Hematopoietic multipotent progenitor cell treated with erythropoietin and hydrocortisone succinate and interleukin-3 and kit ligand, for 8 days (in vitro differentiated cells): ENCODE results near the gene ITGAL.
"Not testable (repeated sequence)": the region's sequence is repeated elsewhere in the genome, so short reads cannot be mapped to it uniquely, and the experiment has no call there.

Source experiments
- DNase-seq: peaks from one replicate; pipeline ENCODE4 v3.0.0-alpha.2; 2015

ITGAL gene

DNA sequence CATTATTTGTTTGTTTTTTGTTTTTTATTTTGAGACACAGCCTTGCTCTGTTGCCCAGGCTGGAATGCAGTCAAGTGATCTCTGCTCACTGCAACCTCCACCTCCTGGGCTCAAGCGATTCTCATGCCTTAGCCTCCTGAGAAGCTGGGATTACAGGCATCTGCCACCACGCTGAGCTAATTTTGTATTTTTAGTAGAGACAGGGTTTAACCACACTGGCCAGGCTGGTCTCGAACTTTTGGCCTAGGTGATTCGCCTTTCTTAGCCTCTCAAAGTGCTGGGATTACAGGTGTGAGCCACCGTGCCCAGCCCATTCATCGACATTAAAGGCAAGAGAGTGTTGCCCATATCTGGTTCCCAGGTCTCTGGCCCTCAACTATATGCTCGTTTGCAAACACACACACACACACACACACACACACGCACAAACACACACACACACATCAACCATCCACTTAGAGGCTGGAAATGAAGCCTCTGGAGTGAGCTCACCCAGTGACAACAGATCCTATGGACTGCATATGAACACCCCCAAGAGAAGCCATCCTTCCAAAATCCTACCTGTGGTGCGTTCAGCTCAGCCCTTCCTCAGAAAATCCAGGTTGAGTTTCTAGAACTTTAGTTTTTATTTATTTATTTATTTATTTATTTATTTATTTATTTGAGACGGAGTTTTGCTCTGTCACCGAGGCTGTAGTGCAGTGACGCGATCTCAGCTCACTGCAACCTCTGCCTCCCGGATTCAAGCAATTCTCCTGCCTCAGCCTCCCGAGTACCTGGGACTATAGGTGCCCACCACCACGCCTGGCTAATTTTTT lies 14.6 kb upstream of the ITGAL start:
- no peak for DNase-seq

DNA sequence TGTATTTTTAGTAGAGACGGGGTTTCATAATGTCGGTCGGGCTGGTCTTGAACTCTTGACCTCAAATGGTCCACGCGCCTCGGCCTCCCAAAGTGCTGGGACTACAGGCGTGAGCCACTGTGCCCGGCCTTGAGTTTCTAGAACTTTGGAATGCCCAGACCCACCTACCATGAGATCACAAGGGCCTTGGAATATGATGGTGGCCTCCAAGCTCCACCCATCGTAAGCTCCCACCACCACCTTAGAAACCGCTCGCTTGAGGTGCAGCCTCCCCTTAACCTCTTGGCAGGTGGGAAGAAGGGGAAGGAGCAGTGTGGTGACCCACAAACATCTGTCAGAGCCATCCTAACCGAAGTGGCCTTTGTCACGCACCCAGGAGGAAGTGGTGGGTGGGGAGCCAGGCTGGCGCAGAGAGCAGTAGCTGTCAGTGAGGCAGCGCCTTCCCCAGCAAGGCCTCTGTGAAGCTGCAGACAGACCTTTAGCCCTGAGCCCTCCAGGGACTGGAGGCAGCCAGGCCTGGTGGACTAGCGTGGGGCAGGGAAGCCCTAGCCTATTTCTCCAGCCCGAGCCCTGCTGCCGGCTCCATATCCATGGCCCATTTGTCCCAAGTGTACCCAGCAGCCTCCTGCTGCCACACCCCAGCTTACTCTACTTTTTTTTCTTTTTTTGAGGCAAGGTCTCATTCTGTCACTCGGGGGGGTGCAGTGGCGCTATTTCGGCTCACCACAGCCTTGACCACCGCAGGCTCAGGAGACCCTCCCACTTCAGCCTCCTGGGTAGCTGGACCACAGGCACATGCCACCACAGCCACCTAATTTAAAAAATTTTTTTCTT lies 13.8 kb upstream of the ITGAL start:
- peak; percentile 79 for DNase-seq

DNA sequence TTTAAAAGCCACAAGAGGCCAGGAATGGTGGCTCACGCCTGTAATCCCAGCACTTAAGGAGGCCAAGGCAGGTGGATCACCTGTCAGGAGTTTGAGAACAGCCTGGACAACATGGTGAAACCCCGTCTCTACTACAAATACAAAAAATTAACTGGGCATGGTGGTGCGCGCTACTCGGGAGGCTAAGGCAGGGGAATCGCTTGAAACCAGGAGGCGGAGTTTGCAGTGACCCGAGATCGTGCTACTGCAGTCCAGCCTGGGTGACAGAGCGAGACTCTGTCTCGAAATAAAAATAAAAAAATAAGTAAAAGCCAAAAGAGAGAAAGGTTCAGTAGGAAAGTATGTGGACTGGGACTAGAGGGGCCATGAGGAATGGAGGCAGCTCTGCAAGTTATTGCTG lies 13.1 kb upstream of the ITGAL start:
- no peak for DNase-seq

DNA sequence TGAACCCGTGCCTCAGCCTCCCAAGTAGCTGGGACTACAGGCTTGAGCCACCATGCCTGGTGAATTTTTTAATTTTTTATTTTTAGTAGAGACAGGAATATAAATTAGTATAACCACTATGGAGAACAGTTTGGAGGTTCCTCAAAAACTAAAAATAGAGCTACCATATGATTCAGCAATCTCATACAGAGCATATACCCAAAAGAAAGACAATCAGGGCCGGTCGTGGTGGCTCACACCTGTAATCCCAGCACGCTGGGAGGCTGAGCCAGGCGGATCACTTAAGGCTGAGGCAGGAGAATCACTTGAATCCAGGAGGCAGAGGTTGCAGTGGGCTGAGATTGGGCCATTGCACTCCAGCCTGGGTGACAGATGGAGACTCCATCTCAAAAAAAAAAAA lies 11.1 kb upstream of the ITGAL start:
- DNase-seq, result not testable (repeated sequence)

DNA sequence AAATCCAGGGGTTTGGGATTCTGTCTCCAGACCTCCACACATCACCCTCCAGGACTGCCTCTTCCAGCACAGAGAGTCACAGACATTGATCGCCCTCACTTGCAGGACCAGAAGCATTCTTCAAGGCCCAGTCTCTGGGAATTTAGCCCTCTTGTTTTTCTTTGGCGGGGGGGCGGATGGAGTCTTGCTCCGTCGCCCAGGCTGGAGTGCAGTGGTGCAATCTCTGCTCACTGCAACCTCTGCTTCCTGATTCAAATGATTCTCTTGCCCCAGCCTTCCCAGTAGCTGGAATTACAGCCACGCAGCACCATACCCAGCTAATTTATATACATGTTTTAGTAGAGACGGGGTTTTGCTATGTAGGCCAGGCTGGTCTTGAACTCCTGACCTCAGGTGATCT lies 8.5 kb upstream of the ITGAL start:
- DNase-seq, result no peak

DNA sequence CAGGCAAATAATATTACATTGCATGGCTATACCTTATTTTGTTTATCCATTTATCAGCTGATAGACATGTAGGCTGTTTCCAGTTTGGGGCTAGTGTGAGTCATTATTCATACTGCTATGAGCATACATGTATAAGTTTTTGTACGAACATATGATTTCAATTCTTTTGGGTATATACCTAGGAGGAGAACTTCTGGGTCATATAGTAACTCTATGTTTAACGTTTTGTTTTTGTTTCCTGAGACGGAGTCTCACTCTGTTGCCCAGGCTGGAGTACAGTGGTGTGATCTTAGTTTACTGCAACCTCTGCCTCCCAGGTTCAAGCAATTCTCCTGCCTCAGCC lies 2.4 kb upstream of the ITGAL start:
- DNase-seq, result no peak

DNA sequence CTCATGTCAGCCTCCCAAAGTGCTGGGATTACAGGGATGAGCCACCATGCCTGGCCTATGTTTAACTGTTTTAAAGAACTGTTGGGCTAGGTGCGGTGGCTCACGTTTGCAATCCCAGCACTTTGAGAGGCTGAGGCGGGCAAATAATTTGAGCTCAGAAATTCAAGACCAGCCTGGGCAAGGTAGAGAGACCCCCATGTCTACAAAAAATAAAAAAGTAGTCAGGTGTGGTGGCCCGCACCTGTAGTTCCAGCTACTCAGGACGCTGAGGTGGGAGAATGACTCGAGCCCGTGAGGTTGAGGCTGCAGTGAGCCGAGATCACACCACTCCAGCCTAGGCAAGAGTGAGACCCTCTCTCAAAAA lies 1.9 kb upstream of the ITGAL start:
- no peak for DNase-seq

DNA sequence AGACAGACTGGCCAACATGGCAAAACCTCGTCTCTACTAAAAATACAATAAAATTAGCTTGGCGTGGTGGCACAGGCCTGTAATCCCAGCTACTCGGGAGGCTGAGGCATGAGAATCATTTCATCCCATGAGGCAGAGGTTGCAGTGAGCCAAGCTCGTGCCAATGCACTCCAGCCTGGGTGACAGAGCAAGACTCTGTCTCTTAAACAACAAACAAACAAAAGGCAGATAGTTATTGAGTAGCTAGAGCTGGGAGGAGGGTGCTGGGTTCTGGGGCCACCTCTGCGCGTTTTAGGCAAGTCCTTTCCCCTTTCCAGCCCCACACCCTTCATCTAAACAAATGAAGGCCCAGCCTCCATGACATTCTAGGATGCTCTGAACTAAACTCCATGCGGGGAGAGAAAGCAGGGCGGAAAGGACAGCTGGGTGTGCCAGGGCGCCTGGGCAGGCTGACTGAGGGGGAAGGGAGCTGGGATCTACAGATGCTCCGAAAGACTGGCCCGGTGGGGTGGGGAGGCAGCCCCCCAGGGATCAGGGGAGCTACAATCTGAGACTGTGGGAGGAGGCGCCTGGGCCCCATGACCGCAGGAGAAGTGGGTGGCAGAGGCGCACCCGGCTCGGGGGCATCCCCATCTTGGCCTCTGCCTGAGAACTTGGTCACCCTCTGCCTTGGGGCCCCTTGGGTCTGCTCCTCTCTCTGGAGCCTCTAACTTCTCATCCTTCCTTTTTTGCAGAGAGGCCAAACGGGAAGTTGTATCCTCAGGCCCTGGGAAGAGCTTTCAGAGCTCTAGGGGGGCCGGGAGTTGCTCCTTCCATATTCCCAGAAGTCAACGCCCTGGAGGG lies 910 bp downstream of the ITGAL start:
- DNase-seq, result no peak

DNA sequence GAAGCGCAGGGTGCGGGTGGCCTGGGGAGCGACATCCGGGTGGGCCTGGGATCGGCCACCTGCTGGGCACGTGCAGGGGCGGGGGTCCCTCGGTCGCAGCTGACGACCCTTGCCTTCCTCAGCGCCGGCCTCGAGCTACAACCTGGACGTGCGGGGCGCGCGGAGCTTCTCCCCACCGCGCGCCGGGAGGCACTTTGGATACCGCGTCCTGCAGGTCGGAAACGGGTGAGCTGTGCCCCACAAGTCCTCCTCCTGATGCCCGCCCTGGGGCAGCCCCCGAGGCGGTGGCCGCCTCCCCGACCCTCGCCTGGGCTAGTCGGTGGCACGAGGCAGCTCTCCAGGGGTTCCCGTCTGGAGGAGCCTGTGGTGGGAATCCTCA lies 1.5 kb downstream of the ITGAL start:
- DNase-seq, result no peak

DNA sequence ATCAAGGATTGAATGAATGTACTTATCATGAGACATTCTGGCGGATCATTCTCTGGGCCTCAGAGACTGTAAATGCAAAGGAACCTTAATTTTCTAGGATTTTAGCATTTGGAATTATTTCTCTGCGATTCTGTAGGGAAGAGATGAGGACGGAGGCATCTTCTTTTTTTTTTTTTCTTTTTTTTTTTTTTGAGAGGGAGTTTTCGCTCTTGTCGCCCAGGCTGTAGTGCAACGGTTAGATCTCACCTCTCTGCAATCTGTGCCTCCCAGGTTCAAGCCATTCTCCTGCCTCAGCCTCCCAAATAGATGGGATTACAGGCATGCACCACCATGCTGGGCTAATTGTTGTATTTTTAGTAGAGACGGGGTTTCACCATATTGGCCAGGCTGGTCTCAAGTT lies 2.1 kb downstream of the ITGAL start:
- DNase-seq, result no peak

DNA sequence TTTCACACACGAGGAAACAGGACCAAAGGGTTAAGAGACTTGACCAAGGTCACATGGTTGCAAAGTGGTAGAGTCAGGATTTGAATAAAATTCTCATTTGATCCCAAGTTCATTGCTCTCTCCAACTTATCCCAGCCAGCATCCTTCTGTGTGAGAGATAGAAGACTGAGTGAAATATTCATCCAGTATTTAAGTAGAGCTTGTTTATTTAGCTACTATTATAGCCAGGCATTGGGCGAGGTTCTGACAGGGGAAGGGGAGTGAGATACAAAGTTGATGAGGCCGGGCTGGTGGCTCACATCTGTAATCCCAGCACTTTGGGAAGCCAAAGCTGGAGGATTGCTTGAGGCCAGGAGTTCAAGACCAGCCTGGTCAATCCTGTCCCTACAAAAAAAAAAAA lies 4.4 kb downstream of the ITGAL start:
- no peak for DNase-seq

DNA sequence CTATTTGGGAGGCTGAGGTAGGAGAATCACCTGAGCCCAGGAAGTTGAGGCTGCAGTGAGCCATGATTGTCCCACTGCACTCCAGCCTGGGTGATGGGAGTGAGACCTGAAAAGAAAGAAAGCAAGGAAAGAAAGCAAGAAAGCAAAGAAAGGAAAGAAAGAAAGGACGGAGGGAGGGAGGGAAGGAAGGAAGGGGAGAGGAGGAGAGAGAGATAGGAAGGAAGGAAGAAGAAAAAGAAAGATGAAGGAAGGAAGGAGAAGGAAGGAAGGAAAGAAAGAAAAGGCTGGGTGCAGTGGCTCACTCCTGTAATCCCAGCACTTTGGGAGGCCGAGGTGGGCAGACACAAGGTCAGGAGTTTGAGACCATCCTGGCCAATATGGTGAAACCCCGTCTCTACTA lies 5.2 kb downstream of the ITGAL start:
- not testable (repeated sequence) for DNase-seq

DNA sequence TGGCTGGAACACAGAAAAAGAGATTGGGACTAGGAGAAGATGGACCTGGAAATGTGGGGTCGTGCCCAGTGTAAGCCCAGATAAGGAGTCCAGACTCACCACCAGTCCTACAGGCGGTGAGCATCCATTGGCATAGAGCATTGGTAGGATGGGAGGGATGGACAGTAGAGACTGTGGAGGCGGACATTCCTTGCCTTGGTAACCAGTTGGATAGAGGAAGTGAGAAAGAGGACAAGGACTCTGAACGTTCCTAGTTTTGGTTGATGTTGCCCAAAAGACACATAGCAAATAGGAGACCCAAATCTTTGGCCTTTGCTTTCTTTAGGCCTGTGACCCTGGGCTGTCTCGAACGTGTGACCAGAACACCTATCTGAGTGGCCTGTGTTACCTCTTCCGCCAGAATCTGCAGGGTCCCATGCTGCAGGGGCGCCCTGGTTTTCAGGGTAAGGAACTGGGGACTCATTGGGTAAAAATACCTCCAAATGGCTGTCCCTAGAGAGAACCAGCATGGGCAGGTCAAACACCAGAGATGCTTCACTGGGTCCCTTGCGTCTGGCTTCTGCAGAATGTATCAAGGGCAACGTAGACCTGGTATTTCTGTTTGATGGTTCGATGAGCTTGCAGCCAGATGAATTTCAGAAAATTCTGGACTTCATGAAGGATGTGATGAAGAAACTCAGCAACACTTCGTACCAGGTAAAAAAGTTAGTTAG lies 6.4 kb downstream of the ITGAL start:
- DNase-seq, result no peak

DNA sequence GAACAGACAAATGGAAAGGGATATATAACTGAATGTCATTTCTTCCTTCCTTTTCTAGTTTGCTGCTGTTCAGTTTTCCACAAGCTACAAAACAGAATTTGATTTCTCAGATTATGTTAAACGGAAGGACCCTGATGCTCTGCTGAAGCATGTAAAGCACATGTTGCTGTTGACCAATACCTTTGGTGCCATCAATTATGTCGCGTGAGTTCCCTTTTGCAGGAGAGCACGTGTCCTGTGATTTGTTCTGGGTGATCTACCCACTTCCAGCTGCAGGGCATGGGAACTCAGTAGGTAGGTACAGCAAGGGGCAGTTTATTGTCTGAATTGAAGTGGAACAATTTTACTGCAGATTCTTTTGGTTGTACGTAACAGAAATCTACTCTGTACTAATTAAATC lies 8.8 kb downstream of the ITGAL start:
- DNase-seq, result no peak

DNA sequence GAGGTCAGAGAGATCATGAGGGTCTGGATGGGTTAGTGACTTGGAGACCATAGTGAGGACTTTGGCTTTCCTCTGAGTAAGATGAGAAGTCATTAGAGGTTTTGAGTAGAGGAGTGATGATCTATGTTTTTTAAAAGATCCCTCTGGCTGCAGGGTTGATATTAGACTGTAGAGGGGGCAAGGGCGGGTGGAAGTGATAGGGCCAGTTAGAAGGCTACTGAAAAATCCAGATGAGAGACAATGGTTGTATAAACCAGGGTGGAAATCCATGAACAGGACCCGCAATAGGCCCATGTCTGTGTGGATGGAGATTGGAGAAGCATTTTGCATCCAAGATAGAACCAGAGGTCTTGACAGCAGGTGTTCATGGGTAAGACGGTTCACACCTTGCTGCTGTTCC lies 9.8 kb downstream of the ITGAL start:
- DNase-seq, result peak; percentile 71

DNA sequence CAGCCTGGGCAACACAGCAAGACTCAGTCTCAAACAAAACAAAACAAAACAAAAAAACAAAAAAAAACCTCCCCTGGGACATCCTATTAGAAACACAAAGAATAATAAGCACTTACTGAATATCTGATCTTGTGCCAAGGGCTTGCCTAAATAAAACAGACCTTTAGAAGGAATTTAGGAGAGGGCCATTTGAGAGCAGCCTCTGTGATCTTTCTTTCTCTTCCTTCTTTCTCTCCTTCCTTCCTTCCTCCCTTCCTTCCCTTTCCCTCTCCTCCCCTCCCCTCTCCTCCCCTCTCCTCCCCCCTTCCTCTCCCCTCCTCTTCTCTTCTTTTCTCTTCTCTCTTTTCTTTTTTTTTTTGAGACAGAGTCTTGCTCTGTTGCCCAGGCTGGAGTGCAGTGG lies 12.3 kb downstream of the ITGAL start:
- no peak for DNase-seq

DNA sequence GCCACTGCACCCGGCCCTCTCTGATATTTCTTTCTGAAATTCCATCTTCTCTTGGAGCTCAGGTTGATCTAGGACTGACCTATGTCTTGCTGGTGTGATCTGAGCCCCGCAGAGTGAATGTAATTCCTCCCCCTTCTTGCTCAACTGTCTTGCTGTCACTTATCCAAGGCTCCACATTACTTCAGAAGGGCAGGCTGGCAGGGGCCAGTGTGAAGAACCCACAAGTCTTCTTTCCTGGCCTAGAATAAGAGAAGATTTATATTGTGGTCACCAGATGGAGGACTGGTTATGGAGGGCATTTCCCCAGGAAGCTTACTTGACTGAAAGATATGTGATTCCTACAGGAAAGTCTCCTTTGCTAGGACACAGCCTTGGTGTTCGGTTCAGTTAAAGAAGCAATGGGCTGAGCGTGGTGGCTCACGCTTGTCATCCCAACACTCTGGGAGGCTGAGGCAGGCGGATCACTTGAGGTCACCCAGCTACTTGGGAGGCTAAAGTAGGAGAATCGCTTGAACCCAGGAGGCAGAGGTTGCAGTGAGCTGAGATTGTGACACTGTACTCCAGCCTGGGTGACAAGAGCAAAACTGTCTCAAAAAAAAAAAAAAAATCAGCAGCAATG lies 13.4 kb downstream of the ITGAL start:
- no peak for DNase-seq

DNA sequence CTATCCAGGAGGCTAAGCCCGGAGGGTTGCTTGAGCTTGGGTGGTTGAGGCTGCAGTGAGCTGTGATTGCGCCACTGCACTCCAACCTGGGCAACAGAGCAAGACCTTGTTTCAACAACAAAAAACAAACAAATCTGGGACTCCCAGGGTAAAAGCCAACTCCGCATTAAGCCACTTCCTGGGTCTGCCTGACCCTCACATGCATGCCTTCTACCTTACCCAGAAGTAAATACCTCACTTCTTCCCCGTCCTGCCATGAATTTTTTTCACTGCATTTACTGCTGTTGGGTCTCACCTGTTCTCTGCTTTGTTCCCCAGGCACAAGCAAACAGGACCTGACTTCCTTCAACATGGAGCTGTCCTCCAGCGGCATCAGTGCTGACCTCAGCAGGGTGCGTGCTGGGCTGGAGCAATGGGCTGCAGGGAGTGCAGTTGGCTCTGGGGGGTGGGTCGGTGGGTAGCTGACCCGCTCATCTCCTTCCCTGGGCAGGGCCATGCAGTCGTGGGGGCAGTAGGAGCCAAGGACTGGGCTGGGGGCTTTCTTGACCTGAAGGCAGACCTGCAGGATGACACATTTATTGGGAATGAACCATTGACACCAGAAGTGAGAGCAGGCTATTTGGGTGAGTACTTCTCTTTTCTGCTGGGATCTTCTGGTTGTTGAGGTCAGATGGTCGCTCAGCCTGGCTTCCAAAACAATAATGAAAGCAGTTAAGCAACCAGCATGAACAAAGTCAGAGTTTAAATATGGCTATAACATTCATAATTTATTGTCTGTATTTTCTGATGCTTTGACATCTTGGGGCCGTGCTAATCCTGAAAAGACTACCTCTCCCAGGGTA lies 16.4 kb downstream of the ITGAL start:
- no peak for DNase-seq

DNA sequence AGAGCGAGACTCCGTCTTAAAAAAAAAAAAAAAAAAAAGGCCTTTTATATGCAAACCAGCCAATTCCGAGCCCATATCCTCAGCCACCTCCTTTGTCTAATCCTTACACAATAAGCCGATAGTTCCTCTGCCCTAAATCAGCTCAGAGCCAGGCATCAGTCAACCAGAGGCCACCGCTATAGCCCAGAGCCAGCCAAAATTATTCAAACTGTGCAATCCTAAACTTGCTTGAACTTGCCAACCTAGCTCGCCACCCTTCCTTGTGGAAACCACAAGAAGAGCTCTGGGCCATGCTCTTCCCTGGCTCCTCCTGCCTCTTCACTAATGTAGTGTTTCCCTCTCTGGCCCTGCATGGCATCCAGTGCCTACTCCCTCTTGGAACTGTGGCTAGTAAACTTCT lies 17.7 kb downstream of the ITGAL start:
- DNase-seq, result peak; percentile 34

DNA sequence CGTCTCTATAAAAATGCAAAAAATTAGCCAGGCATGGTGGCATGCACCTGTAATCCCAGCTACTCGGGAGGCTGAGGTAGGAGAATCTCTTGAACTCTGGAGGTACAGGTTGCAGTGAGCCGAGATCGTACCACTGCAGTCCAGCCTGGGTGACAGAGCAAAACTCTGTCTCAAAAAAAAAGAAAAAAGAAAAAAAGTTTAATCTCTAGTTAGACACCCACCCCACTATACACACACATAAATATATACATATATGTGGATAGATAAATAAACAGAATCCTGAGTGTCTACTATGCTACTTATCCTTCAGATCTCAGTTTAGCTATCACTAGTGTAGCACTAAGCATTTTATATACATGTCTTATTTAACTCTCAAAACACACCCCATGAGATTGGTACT lies 18.7 kb downstream of the ITGAL start:
- no peak for DNase-seq

DNA sequence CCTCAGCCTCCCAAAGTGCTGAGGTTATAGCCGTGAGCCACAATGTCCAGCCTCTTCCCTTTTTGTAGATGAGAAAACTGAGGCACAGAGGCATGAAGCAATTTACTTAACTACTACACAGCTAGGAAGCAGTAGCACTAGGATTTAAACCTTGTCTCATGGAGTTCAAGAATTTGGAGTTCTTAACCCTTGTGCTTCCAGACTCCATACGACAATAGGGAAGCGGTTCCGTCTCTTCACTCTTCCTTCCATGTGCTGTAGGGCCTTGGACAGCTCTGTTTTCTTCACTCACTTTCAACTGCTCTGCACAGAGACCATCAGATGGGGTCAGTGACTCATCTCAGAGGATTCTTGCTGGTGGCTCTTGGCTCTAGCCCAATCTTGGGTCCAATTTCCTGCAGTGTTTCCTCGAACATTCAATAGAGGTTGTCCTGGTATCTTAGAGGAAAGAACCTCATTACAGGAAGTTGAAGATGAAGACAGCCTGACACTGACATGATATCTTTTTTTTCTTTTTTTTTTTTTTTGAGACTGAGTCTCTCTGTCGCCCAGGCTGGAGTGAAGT lies 19.3 kb downstream of the ITGAL start:
- peak; percentile 87 for DNase-seq
